GM04503 (cell line): ENCODE measurements around the gene CSHL1.

ENCODE experiments used
- DNase-seq: peaks from one replicate; pipeline ENCODE4 v3.0.0-alpha.2; 2012; ENCODE audit warnings: low read depth

CSHL1 gene

DNA sequence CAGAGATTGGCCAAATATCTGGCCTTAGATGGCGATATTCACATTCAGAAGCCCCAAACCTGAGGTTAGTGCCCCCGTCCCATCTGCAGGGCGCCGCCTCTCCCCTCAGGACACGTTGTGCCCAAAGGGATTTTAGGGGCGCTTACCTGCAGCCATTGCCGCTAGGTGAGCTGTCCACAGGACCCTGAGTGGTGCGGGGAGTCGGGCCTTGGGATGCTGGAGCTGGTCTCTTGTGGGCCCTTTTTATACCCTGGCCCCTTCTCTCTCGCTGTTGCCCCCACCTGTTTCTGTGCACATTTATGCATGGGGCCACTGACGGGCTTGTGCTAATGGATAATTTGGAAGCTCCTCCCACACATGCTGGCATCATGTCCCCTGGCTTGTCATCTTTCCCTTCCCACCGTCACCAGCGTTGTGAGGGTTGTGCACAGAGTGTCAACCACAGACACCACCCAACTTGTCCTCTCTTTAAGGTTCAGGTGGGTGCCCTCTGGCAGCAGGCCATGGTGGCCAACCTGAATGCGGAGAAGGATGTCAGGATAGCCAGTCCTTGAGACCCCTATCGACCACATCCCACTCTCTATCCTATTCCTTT, at the start of gene CSHL1:
CSHL1 (minus strand) TSS at position 218 of the 595 bp plus-strand sequence; CDS start at position 156, 62 bp downstream.
- DNase-seq = no peak

DNA sequence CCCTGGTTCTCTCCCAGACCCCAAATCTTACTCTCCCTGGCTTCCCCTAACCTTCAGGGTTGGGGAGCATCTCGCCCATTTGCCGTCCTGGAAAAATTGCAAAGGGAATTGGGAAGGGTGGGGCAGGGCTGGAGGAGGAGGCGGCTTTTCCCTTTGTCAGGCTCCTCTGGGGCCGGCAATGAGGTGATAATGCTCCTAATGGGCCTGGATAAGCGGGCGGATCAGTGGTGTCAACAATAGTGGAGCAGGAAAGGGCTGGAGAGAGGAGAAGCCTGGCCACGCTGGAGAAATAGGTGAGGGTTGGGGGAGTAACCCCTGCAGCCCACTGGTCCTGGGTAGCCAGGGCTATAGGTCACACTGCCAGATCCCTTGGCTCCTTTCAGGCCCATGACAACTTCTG, 49.4 kb upstream of the CSHL1 start:
- DNase-seq = no peak

DNA sequence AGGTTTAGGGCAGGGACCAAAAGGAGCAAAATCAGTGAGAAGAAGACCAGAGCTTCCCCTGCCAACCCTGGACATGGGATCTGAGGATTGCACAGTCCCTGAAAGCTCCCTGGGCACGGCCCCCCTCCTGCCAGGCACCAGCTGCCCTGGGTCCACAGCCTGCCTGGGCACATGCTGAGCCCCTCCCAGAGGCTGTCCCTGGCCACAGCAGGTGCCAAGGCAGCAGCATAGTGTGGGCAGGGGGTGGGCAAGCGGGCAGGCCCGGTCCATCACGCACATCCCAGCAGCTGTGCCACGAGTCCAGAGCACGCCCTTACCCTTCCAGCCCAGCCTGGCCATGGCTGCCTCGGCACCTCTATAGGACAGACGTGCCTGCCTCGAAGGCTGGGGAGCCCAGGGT, 48.9 kb upstream of the CSHL1 start:
- no peak for DNase-seq

- DNase-seq = peak; percentile 17
Measured at GRCh38 chr17:63956296-63956920, 45.4 kb upstream of the CSHL1 start.

- DNase-seq = no peak
Measured at GRCh38 chr17:63955791-63956190, 44.7 kb upstream of the CSHL1 start.

GRCh38 chr17:63955232-63955631, 44.2 kb upstream of the CSHL1 start:
- no peak for DNase-seq

GRCh38 chr17:63954402-63955063, 43.5 kb upstream of the CSHL1 start:
- DNase-seq = no peak

- no peak for DNase-seq
Measured at GRCh38 chr17:63950940-63951907, 40.2 kb upstream of the CSHL1 start.

DNA sequence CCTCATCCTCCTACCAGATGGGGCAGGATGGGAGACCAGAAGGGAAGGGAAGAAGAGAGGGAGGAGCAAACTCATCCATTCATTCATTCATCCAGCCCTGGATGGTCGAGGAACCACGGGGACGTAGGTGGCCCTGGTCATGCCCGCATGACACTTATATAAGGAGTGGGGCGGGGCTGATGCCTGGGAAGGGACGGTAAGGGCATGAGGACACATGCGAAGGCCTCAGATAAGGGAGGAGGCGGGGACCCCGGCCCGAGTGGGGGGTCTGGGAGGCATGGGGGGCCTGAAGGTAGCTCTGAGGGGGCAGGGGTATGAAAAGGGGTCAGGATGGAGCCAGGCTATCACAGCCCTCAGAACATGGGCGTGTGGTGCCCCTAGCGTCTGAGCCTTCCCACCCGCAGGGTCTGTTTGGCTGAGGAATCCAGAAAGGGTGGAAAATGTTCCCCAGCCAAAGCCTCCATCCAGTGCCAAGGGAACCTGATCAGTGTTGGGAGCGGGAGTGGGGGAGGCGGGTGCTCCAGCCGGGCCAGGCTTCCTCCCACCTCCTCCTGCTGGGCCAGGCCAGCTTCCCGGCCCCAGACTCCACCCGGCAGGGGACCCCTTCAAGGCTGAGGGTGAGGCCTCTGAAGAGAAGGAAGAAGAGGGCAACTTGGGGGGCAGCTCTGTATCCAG, 38.7 kb upstream of the CSHL1 start:
- DNase-seq = no peak

GRCh38 chr17:63948521-63948920, 37.5 kb upstream of the CSHL1 start:
- no peak for DNase-seq

DNA sequence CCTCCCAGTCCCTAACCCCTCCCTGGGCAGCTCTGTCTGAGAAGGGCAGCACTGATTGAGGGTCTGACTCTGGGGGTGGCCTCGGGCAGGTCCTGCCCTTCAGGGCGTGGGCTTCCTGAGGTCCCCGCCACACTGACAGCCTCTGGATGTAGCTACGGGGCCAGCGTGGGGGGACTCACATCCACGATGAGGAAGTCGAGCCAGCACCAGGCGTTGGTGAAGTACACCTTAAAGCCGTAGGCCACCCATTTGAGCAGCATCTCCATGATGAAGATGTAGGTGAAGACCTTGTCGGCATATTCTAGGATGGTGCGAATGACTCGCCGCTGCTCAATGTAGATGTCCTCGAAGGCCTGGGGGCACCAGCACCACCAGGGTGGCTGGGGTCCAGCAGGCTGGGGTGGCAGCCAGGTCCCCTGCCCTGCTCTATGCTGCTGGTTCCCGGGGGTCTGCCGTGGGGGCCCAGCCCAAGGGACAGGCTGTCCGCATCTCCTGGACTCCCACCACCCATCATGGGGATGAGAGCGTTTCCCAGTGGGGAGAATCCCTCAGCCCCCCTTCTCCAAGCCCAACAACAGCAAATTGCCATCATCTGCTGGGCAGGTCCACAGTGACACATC, 36.8 kb upstream of the CSHL1 start:
- DNase-seq = no peak

DNA sequence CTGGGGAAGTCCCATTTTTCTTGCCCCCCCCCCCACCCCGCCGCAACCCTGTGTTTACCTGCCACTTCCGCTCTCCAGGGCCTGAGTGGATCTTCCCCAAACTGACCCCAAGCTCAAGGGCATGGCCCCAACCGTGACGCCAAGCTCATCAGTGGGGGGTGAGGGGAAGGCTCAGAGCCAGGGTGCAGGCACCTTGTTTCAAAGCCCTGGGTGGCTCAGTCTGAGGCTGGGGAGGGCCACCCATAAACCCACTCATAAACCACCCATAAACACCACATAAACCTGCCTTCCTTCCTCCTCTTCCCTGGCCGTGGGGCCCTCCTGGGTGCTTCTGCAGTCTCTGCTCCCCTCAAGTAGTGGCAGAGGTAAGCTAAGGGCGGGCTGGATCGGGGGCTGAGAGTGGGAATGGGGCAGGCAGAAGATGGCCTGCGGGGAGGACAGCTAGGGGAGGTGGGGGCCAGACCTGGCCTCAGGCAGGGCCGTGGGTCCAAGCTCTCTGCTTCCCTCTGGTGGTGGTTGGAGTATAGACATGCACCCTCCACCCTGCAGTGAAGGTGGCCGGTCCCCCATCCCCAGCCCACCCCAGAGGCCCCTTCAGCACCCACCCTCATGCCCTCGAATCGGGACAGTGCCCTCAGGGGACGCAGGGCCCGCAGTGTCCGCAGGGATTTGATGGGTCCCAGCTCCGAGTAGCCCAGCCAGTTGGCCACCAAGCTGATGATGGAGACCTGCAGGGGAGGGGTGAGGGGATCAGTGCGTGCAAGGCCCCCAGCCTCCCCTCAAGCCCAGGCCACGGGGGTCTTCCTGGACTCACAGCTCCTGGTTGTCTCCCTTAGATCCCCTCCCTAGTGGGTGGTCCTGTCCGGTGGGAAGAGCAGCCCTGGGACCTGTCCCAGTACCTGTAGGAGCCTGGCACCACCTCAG, 35.6 kb upstream of the CSHL1 start:
- DNase-seq = no peak

DNA sequence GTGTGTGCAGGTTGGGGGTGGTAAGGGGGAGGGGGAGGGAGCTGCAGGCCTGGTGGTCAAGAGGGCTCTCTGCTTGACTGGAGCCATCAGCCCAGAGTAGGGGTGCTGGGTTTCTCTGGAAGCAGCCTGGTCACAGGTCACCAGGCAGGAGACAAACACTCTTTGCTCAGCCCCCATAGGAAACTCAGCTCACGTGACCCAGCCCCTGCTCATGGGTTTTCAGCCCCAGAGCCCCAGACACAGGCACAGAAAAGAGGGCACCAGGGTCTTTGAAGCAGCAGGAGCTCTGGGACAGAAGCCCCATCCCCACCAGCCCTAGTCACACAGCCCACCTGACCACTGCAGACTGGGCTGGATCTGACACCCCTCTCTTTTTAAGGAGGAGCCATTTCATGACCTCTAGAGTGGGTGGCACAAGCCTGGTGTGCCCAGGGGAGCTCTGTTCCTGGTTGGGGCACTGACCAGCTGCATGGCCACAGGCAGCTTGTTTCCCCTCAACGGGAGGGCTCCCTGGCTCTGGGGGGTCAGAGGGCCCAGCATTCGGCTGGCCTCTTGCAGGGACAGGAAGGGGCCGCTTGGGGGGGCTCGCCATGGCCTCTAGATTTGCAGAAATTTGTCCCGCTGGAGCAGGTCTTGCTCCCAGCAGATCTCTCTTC, 34.9 kb upstream of the CSHL1 start:
- no peak for DNase-seq

DNA sequence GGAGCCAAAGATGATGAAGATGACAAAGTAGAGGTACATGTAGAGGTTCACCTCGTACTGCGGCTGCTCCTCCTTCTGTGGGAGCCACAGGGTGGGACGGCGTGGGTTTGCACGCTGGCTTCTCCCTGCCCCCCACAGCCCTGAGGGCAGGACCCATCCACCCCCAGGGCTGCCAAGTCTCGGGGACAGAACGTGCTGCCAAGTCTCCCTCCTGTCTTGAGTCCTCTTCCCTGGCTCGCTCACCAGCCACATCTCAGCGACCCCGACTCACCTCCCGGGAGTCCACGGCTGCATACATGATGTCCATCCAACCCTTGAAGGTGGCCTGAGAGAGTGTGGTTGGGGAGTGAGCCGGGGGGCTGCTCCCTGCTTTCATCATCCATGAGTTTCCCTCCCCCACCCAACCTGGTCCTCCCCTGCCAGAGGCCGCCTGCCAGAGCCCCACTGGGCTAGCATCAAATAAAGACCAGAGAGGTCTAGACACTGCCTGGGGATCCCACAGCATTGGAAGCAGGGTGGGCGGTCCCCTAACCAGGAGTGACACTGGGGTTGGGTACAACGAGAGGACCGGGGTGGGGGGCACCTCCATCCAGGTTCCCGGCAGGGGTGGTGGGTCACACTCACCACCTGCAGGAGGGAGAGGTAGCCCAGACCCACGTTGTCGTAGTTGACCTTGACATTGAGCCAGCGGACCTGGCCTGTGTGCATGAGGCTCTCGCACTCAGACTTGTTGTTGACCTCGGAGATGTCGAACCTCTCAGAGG, 33.9 kb upstream of the CSHL1 start:
- DNase-seq = no peak

DNA sequence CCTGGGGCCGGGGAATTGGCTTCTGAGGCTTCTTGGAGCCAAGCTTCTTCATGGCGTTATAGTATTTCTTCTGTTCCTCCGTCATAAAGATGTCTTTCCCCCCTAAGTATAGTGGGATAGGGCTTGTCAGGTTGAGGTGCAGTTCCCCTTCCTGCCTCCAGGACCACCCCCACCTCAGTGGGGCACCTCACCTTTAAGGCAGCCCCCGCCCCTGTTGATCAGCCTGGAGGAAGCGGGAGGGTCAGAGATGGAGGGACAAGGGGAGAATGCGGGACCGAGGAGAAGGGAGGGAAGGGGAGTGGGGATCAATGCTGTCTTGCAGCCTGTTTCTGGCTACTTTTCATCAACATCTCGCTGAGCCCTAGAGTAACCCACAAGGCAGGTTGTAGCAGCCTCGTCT, 32.7 kb upstream of the CSHL1 start:
- no peak for DNase-seq

GRCh38 chr17:63942309-63942985, 31.4 kb upstream of the CSHL1 start:
- no peak for DNase-seq

DNA sequence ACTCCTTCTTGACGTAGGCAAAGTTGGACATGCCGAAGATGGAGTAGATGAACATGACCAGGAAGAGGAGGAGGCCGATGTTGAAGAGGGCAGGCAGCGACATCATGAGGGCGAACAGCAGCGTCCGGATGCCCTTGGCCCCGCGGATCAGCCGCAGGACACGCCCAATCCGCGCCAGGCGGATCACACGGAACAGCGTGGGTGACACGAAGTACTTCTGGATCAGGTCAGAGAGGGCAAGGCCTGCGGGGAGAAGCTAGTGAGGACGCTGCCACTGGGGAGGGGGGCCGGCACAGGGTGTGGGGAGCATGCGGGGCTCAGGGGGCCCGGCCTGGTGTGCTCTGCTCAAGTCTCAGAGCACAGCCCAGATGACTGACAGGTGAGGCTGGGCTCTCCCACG, 30.7 kb upstream of the CSHL1 start:
- no peak for DNase-seq

DNA sequence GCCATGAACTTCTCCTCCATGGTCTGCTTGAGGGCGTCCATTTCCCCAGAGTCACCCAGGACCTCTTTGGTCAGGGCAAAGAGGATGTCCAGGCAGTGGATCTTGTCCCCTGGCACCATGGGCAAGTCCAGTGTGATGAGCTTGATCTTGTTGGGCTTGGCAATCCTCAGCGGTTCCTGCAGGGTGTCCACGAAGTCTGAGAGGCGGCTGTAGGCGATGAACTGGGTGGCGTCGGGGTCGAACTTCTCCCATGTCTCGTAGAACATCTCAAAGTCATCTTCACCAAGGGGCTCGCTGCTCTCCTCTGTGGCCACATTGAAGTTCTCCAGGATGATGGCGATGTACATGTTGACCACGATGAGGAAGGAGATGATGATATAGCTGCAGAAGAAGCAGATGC, 30.1 kb upstream of the CSHL1 start:
- DNase-seq = no peak
